ENCODE measurements around the gene NSMCE4A. TPM values are rescaled to one million over a fixed set of nuclear protein-coding genes. Genes with fewer than 3 reads are reported as not detected.
"Not testable (repeated sequence)": the region's sequence is repeated elsewhere in the genome, so short reads cannot be mapped to it uniquely, and the experiment has no call there.

Gene NSMCE4A
- total RNA-seq, 3 donors from 2014 or later, result 50.2 to 69.8 (median 62.2) TPM

- intact Hi-C loops (cut with DNase I, micrococcal nuclease), result no loop called here
- ATAC-seq (peak; percentile 82), DNase-seq (peak; percentile 64 to 70 (median 68))
- Histone ChIP-seq H3K4me3 (no peak overlapping the region), H3K4me1 (ENCODE audit: low read depth) (peaks cover 19% of the 10 kb centered on the region), H3K9me3 (no peaks in the 10 kb centered on the region), H3K36me3 (ENCODE audit: low read depth) (no peaks in the 10 kb centered on the region)
- no peak for TF ChIP-seq CTCF (IDR thresholded peaks at IDR 0.05)
These were observed 19.5 kb upstream of the NSMCE4A start for GRCh38 chr10:121994429-121994941.

GRCh38 chr10:121991727-121992126 is 16.7 kb upstream of the NSMCE4A start:
- ATAC-seq; intact Hi-C loops (cut with DNase I, micrococcal nuclease): not testable (repeated sequence)

DNA sequence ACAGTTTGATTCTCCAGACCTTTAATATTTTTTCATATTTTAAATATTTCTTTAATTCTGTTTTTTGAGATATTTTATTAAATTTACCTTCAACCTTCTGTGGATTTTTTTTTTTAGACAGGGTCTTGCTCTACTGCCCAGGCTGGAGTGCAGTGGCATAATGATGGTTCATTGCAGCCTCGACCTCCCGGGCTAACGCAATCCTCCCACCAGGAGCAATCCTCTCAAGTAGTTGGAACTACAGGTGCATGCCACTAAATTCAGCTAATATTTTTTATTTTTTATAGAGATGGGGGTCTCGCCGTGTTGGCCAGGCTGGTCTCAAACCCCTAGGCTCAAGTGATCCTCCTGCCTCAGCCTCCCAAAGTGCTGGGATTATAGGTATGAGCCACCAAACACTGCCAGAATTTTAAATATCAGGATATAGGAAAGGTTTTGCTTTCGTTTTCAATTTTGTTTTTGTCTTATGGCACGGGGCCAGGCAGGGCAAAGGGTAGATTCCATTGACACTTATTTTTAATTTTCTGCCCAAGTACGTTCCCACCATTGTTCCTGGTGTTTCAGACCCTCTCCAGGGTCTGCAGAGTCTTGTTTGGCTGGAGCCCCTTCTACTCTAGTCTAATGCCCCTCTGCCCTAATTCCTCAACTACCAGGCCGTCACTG is 15.1 kb upstream of the NSMCE4A start:
- ATAC-seq (no peak), DNase-seq (peak in 2 of 3 donors; percentile 54 to 64)
- Histone ChIP-seq H3K4me3 (no peak overlapping the region), H3K4me1 (ENCODE audit: low read depth) (peaks cover 12% of the 10 kb centered on the region), H3K36me3 (ENCODE audit: low read depth) (no peaks in the 10 kb centered on the region), H3K9me3 (no peaks in the 10 kb centered on the region)
- intact Hi-C loops (cut with DNase I, micrococcal nuclease), result no loop called here
- TF ChIP-seq CTCF (IDR thresholded peaks at IDR 0.05), result no peak

More at GRCh38 chr10:121991727-121992126, 16.7 kb upstream of the NSMCE4A start:
- not testable (repeated sequence) for DNase-seq; H3K4me3 ChIP-seq; H3K36me3 ChIP-seq (ENCODE audit: low read depth); H3K9me3 ChIP-seq
- H3K4me1 ChIP-seq (ENCODE audit: low read depth), result peaks cover 19% of the 10 kb centered on the region

GRCh38 chr10:121988361-121989324 is 13.6 kb upstream of the NSMCE4A start, which contains the start of gene TACC2:
Gene TACC2 (plus strand): TSS chr10:121989163. CDS start chr10:122021982, 32,819 bp downstream.
- no peak for TF ChIP-seq CTCF (IDR thresholded peaks at IDR 0.05)
- intact Hi-C loops (cut with DNase I, micrococcal nuclease), result no loop called here
- no peak for DNase-seq
- H3K4me1 ChIP-seq (ENCODE audit: low read depth), result no peaks in the 10 kb centered on the region
- ATAC-seq, result no peak
- H3K36me3 ChIP-seq (ENCODE audit: low read depth), result no peaks in the 10 kb centered on the region
- no peak within 1 kb of the TSS for H3K4me3 ChIP-seq
- H3K9me3 ChIP-seq, result peaks cover 11% of the 10 kb centered on the region

- no peak for TF ChIP-seq CTCF (IDR thresholded peaks at IDR 0.05)
- Histone ChIP-seq H3K4me3 (no peak overlapping the region), H3K4me1 (ENCODE audit: low read depth) (no peaks in the 10 kb centered on the region), H3K9me3 (peaks cover 11% of the 10 kb centered on the region), H3K36me3 (ENCODE audit: low read depth) (no peaks in the 10 kb centered on the region)
- intact Hi-C loops (cut with DNase I, micrococcal nuclease), result no loop called here
- ATAC-seq (no peak), DNase-seq (no peak)
These were observed 9.4 kb upstream of the NSMCE4A start for GRCh38 chr10:121984463-121984862.
